DND-41 (cell line): ENCODE measurements around the gene FUZ.

Experiments used
- CTCF ChIP-seq: IDR thresholded peaks from 2 replicates; pipeline ENCODE4 v1.5.1; 2012; ENCODE audit warnings: borderline replicate concordance, low read length, moderate library complexity, mild to moderate bottlenecking; ENCODE audit not compliant: poor library complexity, severe bottlenecking; ENCODE audit errors: extremely low read depth
- EZH2 ChIP-seq: IDR thresholded peaks from 3 replicates; pipeline ENCODE4 v1.6.1; 2012; ENCODE audit warnings: borderline replicate concordance, low read depth, mild to moderate bottlenecking, moderate library complexity, low read length, inconsistent platforms; ENCODE audit not compliant: severe bottlenecking

DNA sequence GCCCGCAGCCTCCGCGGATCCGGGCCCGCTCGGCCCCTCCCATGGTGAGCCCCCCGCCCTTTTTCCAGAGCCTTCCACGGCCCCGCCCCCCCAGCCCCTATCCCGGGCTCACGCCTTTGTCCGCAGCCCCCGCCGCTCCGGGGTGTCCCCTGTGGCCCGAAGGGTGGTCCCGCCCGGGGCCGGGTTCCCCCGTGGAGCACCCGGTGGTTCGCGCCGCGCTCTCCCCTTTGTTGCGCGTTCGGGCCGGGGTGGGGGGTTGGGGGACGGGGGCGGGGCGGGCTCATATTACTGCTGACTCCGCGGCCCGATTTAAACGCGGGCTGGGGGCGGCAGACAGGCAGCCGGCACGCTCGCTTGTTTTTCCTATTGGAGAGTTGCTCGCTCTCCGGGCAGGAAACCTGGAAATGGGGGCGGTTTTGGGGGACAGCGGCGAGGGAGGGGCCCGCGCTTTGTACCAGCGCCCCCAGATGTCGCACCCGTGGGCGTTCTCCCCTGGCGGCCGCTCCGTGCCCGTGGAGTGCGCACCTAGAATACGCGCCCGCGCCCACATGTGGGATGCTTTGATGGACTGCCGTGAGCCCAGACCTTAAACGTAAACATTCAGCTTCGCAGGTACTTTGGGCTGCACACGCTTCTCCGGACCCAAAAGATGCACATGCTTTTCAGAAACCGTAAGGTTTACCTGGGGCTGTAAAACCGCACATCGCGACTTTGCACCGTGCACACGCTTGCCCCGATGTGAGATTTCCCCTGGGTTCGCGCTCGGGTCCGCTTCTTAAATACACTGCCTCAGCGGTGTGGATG lies 38.6 kb upstream of the FUZ start:
- peak; percentile 4 for TF ChIP-seq CTCF
- no peak for TF ChIP-seq EZH2
